ENCODE data around the gene GAB2. TPM values are rescaled to one million over a fixed set of nuclear protein-coding genes. Genes with fewer than 3 reads are reported as not detected.

GAB2 gene
- total RNA-seq, 1 experiment from 2014 or later = 3.3 TPM

DNA sequence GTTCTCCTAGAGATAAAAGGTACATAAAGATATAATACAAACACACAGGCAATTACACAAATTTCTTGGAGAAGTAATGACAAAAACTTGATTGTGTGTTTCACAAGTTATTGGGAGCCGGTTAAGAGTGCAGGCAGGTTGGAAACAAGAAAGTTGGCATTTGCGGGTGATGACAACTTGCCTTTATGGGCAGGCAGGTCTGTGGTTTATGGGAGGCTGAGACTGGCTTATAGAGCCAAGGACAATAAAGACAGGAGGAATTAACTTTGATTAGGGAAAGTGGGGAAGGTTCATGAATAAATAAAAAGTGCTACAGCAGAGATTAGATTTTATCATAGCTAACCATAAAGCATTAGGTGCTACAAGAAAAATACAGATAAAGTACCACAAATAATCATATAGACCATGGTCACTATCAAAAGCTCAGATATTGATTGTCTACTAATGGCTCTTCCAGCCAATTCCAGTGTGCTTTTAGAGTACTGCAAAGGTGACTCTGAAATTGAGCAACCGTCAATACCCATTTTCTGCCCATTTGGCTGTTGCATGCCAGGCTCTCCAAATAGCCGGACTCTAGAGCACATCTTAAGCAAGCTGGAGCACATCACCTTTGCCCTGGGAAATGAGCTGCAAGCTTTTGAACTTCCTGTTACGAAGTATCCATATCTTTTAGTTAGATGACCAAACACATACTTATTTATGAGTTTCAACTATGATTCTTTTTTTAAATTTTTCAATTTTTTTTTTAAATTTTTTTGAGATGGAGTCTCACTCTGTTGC is 33.9 kb upstream of the GAB2 start:
- Histone ChIP-seq H3K9me3 (ENCODE audit: control insufficient read depth, low read depth, low read length) (no peaks in the 10 kb centered on the region), H3K79me1 (ENCODE audit: insufficient read depth, low read depth, low read length, poor library complexity, severe bottlenecking) (no peaks in the 10 kb centered on the region), H3K27ac (ENCODE audit: insufficient read length, low read depth, low read length) (no peak overlapping the region), H4K5ac (ENCODE audit: insufficient read length, low read depth, low read length) (no peak overlapping the region), H2BK15ac (ENCODE audit: low read depth, low read length) (no peak overlapping the region), H3K4ac (ENCODE audit: low read depth, low read length) (no peak overlapping the region), H2BK120ac (ENCODE audit: low read depth, low read length, poor library complexity, severe bottlenecking) (no peak overlapping the region), H4K8ac (replicated peaks; ENCODE audit: insufficient read length, low read depth, low read length) (no peak overlapping the region), H4K20me1 (ENCODE audit: control insufficient read depth, insufficient read depth, insufficient read length) (no peaks in the 10 kb centered on the region), H3K27me3 (ENCODE audit: insufficient read depth, low read length) (no peaks in the 10 kb centered on the region), H2BK5ac (ENCODE audit: insufficient read length, low read length) (no peak overlapping the region), H3K23me2 (ENCODE audit: insufficient read length, low read depth, low read length, poor library complexity, severe bottlenecking) (no peaks in the 10 kb centered on the region), H3K18ac (ENCODE audit: insufficient read length, low read depth, low read length) (no peak overlapping the region), H2BK20ac (ENCODE audit: low read depth, low read length, poor library complexity, severe bottlenecking) (no peak overlapping the region), H3K79me2 (ENCODE audit: insufficient read depth, low read length) (no peaks in the 10 kb centered on the region; the same call in 1 of the 2 replicates), H3K4me1 (ENCODE audit: insufficient read depth, low read length) (no peaks in the 10 kb centered on the region), H3K14ac (ENCODE audit: insufficient read depth, low read length) (no peak overlapping the region), H3K56ac (ENCODE audit: insufficient read length, low read depth, low read length) (no peak overlapping the region), H3K23ac (ENCODE audit: insufficient read length, low read depth, low read length) (no peak overlapping the region), H2BK12ac (ENCODE audit: insufficient read length, low read depth, low read length) (no peak overlapping the region), H2AK5ac (ENCODE audit: insufficient read length, low read length) (no peak overlapping the region), H3T11ph (ENCODE audit: low read length) (no peak overlapping the region), H3K4me2 (ENCODE audit: insufficient read depth, insufficient read length, low read length) (no peak overlapping the region), H3K9ac (ENCODE audit: extremely low read depth, insufficient read length, low read length) (no peak overlapping the region), H4K91ac (ENCODE audit: insufficient read length, low read depth, low read length) (no peak overlapping the region), H2AFZ (ENCODE audit: low read length) (no peak overlapping the region)
- no CpG with 5 or more reads among the region's 5 CpGs for WGBS (ENCODE audit: extremely low coverage, insufficient read length, low lambda C conversion rate)
- Mint-ChIP-seq H3K36me3 (ENCODE audit: insufficient read depth in 1 of 3, low read depth in 3 of 3) (peaks cover 0 to 1% (median 0%) of the 10 kb centered on the region in 3 experiments; a peak in 1 of 7 replicates), H3K27ac (0 out of 7 replicates have a peak overlapping the region, but pooled peaks of 1 of the 3 experiments have one; percentile 50), H3K27me3 (ENCODE audit: low read depth) (no peaks in the 10 kb centered on the region), H3K4me3 (no peak overlapping the region), H3K4me1 (no peaks in the 10 kb centered on the region), H3K9me3 (no peaks in the 10 kb centered on the region)
- TF ChIP-seq, protein P1, sequence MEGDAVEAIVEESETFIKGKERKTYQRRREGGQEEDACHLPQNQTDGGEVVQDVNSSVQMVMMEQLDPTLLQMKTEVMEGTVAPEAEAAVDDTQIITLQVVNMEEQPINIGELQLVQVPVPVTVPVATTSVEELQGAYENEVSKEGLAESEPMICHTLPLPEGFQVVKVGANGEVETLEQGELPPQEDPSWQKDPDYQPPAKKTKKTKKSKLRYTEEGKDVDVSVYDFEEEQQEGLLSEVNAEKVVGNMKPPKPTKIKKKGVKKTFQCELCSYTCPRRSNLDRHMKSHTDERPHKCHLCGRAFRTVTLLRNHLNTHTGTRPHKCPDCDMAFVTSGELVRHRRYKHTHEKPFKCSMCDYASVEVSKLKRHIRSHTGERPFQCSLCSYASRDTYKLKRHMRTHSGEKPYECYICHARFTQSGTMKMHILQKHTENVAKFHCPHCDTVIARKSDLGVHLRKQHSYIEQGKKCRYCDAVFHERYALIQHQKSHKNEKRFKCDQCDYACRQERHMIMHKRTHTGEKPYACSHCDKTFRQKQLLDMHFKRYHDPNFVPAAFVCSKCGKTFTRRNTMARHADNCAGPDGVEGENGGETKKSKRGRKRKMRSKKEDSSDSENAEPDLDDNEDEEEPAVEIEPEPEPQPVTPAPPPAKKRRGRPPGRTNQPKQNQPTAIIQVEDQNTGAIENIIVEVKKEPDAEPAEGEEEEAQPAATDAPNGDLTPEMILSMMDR (conservative IDR thresholded peaks at IDR 0.05) = no peak
- DNase-seq = no peak

Data from H9 (cell line).